SK-N-SH (cell line): Measurements from ENCODE around the gene VPS18. TPM values are rescaled to one million over a fixed set of nuclear protein-coding genes. Genes with fewer than 3 reads are reported as not detected.

ENCODE experiments used
- CTCF ChIA-PET: fragments of 300-600, 350-600 bp; formaldehyde crosslinking; extraction: SDS; loops from one replicate; lab custom pipeline; 2021; lab: Yijun Ruan, JAX
- POLR2A ChIA-PET: fragments of 350-600 bp; sonication (Branson Sonifier 250); formaldehyde crosslinking; extraction: SDS; loops from one replicate; lab custom pipeline; 2020; ENCODE audit warnings: antibody characterized with exemption, inconsistent platforms; lab: Yijun Ruan, JAX
- DNase-seq: peaks from one replicate; pipeline ENCODE4 v3.0.0; 2012
- H2AFZ ChIP-seq: fragments of 200-600 bp; sonication (generic); 2 replicates; pipeline ENCODE4 v1.8.1; 2016; ENCODE audit warnings: antibody characterized with exemption, mild to moderate bottlenecking, low read depth
- H3F3A ChIP-seq: fragments of 200-600 bp; sonication (generic); replicated peaks from 2 replicates; pipeline ENCODE3; 2016; ENCODE audit warnings: antibody characterized with exemption, mild to moderate bottlenecking; ENCODE audit not compliant: insufficient read depth
- H3K27ac ChIP-seq, 2 experiments: fragments of 200-500 bp in 1 of 2; fragments of 200-600 bp in 1 of 2; sonication (Bioruptor generic) in 1 of 2; sonication (generic), shearing (Covaris generic) in 1 of 2; 2 replicates each; pipeline versions ENCODE4 v1.5.1 to v1.6.1; 2014 to 2016; ENCODE audit warnings: low read depth in 2 of 2, inconsistent platforms in 1 of 2, low read length in 1 of 2, mild to moderate bottlenecking in 1 of 2, mixed read lengths in 1 of 2
- H3K27me3 ChIP-seq: fragments of 200-600 bp; sonication (generic), shearing (Covaris generic); 2 replicates; pipeline ENCODE4 v1.6.1; 2016; ENCODE audit warnings: mixed run types; ENCODE audit not compliant: insufficient read depth
- H3K36me3 ChIP-seq, 2 experiments: fragments of 200-500 bp in 1 of 2; fragments of 200-600 bp in 1 of 2; sonication (Bioruptor generic) in 1 of 2; sonication (generic) in 1 of 2; replicated peaks in 1 of 2; 2 replicates each; pipeline versions ENCODE3 to v1.5.1; 2014 to 2016; ENCODE audit warnings: low read length in 1 of 2, mild to moderate bottlenecking in 1 of 2; ENCODE audit not compliant: insufficient read depth in 2 of 2, control insufficient read depth in 1 of 2
- H3K4me1 ChIP-seq, 2 experiments: fragments of 200-500 bp in 1 of 2; fragments of 200-600 bp in 1 of 2; sonication (Bioruptor generic) in 1 of 2; sonication (generic), shearing (Covaris generic) in 1 of 2; 2 replicates each; pipeline versions ENCODE4 v1.5.1 to v1.6.1; 2014 to 2016; ENCODE audit warnings: low read depth in 1 of 2, low read length in 1 of 2, mixed run types in 1 of 2; ENCODE audit not compliant: insufficient read depth in 2 of 2, control insufficient read depth in 1 of 2
- H3K4me2 ChIP-seq: fragments of 200-600 bp; sonication (generic), shearing (Covaris generic); 2 replicates; pipeline ENCODE4 v1.6.1; 2017; ENCODE audit warnings: mixed run types
- H3K4me3 ChIP-seq, 2 experiments: fragments of 200-500 bp in 1 of 2; fragments of 200-600 bp in 1 of 2; sonication (Bioruptor generic) in 1 of 2; sonication (generic), shearing (Covaris generic) in 1 of 2; 2 replicates each; pipeline versions ENCODE4 v1.5.1 to v1.8.1; 2014 to 2016; ENCODE audit warnings: low read depth in 2 of 2, inconsistent platforms in 1 of 2, low read length in 1 of 2, mild to moderate bottlenecking in 1 of 2, mixed read lengths in 1 of 2, moderate library complexity in 1 of 2
- H3K79me2 ChIP-seq: fragments of 200-600 bp; sonication (generic); 2 replicates; pipeline ENCODE4 v1.8.1; 2017; ENCODE audit warnings: mild to moderate bottlenecking; ENCODE audit not compliant: insufficient read depth
- H3K9ac ChIP-seq: fragments of 200-600 bp; sonication (generic); 2 replicates; pipeline ENCODE4 v1.6.1; 2017; ENCODE audit warnings: mixed run types
- H3K9me2 ChIP-seq: fragments of 200-600 bp; sonication (generic); 2 replicates; pipeline ENCODE4 v1.6.1; 2017; ENCODE audit warnings: mixed run types
- H3K9me3 ChIP-seq: fragments of 200-600 bp; sonication (generic); 2 replicates; pipeline ENCODE4 v1.6.1; 2017; ENCODE audit warnings: mixed run types, mild to moderate bottlenecking, moderate library complexity
- H4K20me1 ChIP-seq: fragments of 200-600 bp; sonication (generic); 2 replicates; pipeline ENCODE4 v1.6.1; 2017; ENCODE audit warnings: mild to moderate bottlenecking, mixed run types; ENCODE audit not compliant: insufficient read depth
- CHD2 ChIP-seq: fragments of 150-350 bp; IDR thresholded peaks from 2 replicates; pipeline ENCODE4 v1.6.1; 2018; ENCODE audit warnings: low read length; ENCODE audit not compliant: partially characterized antibody
- EP300 ChIP-seq, 2 experiments: IDR thresholded peaks; 2 replicates each; pipeline versions ENCODE4 v1.4.0 to v1.6.1; 2012; ENCODE audit warnings: borderline replicate concordance in 1 of 2, low read depth in 1 of 2, low read length in 1 of 2
- FOSL2 ChIP-seq: IDR thresholded peaks from 2 replicates; pipeline ENCODE4 v1.4.0; 2012; ENCODE audit warnings: low read depth, mild to moderate bottlenecking, moderate library complexity, borderline replicate concordance
- FOXJ3 ChIP-seq: sonication (generic); formaldehyde crosslinking; IDR thresholded peaks from 2 replicates; pipeline ENCODE4 v1.5.1; 2020; ENCODE audit warnings: mild to moderate bottlenecking, missing genetic modification reagents
- FOXM1 ChIP-seq: IDR thresholded peaks from 2 replicates; pipeline ENCODE4 v1.4.0; 2012; ENCODE audit warnings: low read depth, mild to moderate bottlenecking
- GATA2 ChIP-seq: sonication (generic); formaldehyde crosslinking; IDR thresholded peaks from 2 replicates; pipeline ENCODE4 v1.5.0; 2020; ENCODE audit warnings: mild to moderate bottlenecking, missing genetic modification reagents
- IRF3 ChIP-seq: fragments of 150-350 bp; IDR thresholded peaks from 2 replicates; pipeline ENCODE4 v1.6.1; 2016; ENCODE audit warnings: mild to moderate bottlenecking, low read depth, low read length
- JUND ChIP-seq: IDR thresholded peaks from 2 replicates; pipeline ENCODE4 v1.4.0; 2012
- MAX ChIP-seq: IDR thresholded peaks from 2 replicates; pipeline ENCODE4 v1.4.0; 2012; ENCODE audit warnings: low read depth
- MEF2A ChIP-seq: IDR thresholded peaks from 2 replicates; pipeline ENCODE4 v1.4.0; 2012; ENCODE audit warnings: low read depth, borderline replicate concordance
- MXI1 ChIP-seq: IDR thresholded peaks from 2 replicates; pipeline ENCODE4 v1.6.1; 2012; ENCODE audit warnings: mild to moderate bottlenecking, low read depth, low read length, improper control_type of control experiment
- NRF1 ChIP-seq: IDR thresholded peaks from 2 replicates; pipeline ENCODE4 v1.6.1; 2012; ENCODE audit warnings: low read depth, mild to moderate bottlenecking, low read length
- RCOR1 ChIP-seq: fragments of 150-350 bp; IDR thresholded peaks from 2 replicates; pipeline ENCODE4 v1.6.1; 2017; ENCODE audit warnings: antibody characterized with exemption, low read length
- RFX5 ChIP-seq: IDR thresholded peaks from 2 replicates; pipeline ENCODE4 v1.6.1; 2012; ENCODE audit warnings: mild to moderate bottlenecking, improper control_type of control experiment, low read length
- RXRA ChIP-seq: IDR thresholded peaks from 2 replicates; pipeline ENCODE4 v1.4.0; 2012; ENCODE audit warnings: low read depth, mild to moderate bottlenecking, borderline replicate concordance
- USF2 ChIP-seq: fragments of 150-350 bp; IDR thresholded peaks from 2 replicates; pipeline ENCODE4 v1.6.1; 2017; ENCODE audit warnings: antibody characterized with exemption, low read length, low read depth, borderline replicate concordance
- YY1 ChIP-seq: IDR thresholded peaks from 2 replicates; pipeline ENCODE4 v1.4.0; 2012; ENCODE audit warnings: low read depth, mild to moderate bottlenecking
- WGBS: methylation state at CpG from one replicate; pipeline ENCODE4 v1.1.6; 2017; ENCODE audit warnings: low lambda C conversion rate; 5-methylcytosine and 5-hydroxymethylcytosine counted together
- polyA plus RNA-seq, 3 experiments: library from polyadenylated mRNA; depleted of rRNA; stranded (reverse); fragments of >200 nt; gene quantifications; 2 replicates each; pipeline ENCODE4 v1.2.3, GENCODE V29; 2012
- TF ChIP-seq, protein P1 (sequence below): IDR thresholded peaks from 2 replicates; pipeline ENCODE4 v1.4.0; 2012; ENCODE audit warnings: low read depth, borderline replicate concordance

Gene VPS18
- polyA plus RNA-seq, 1 of the 3 experiments (the other 2 are of a cell fraction): 14.1 TPM

GRCh38 chr15:40886586-40886985 is 7.7 kb upstream of the VPS18 start:
- no peak overlapping the region for H3K4me2 ChIP-seq
- H2AFZ ChIP-seq: no peak overlapping the region
- H3K9me2 ChIP-seq: no peaks in the 10 kb centered on the region
- H3K27me3 ChIP-seq: no peaks in the 10 kb centered on the region
- no peaks in the 10 kb centered on the region for H4K20me1 ChIP-seq
- no peak overlapping the region for H3K27ac ChIP-seq
- CTCF ChIA-PET: interaction anchor here (1.4 to 3.7 kb wide), 4 partner anchors 8 to 17 kb away, joined by 4 to 15 read pairs (median 10); partner anchors contain the start of genes RHOV and VPS18
- H3K4me3 ChIP-seq: no peak overlapping the region
- TF ChIP-seq EP300 (IDR thresholded peaks at IDR 0.05; ENCODE audit: borderline replicate concordance in 1 of 2, low read depth in 1 of 2, low read length in 1 of 2) (no peak), MAX (no peak), RCOR1 (no peak), MEF2A (no peak), FOXM1 (no peak), RXRA (no peak), YY1 (no peak), FOXJ3 (CRISPR knock-in tag) (no peak), MXI1 (no peak), USF2 (no peak), JUND (no peak)
- no peaks in the 10 kb centered on the region for H3K79me2 ChIP-seq
- H3K9ac ChIP-seq: no peak overlapping the region
- H3K36me3 ChIP-seq: no peaks in the 10 kb centered on the region
- no peaks in the 10 kb centered on the region for H3K4me1 ChIP-seq
- POLR2A ChIA-PET: no interaction called here
- no peak for DNase-seq
- 64% methylated on average over 1 of the region's 1 CpG for WGBS
- H3K9me3 ChIP-seq: no peaks in the 10 kb centered on the region
- H3F3A ChIP-seq: peaks cover under 1% of the 10 kb centered on the region

DNA sequence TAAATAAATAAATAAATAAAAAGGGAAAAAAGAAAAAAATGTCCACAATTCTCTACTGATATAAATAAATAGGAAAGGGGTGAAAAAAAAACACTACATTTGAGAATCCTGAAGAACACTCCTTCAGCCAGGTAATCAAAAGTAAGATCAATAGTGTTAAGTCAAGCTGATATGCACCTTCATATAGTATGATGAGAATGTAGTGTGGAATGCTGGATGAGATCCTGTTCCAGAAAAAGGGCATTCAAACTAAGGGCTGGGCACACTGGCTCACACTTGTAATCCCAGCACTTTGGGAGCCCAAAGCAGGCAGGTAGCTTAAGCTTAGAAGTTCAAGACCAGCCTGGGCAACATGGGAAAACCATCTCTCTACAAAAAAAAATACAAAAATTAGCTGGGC is 5.1 kb upstream of the VPS18 start:
- Histone ChIP-seq H3K36me3 (no peaks in the 10 kb centered on the region), H3K27me3 (no peaks in the 10 kb centered on the region), H3K9me2 (no peaks in the 10 kb centered on the region)
- CTCF ChIA-PET: interaction anchor here (0.7 to 1.7 kb wide), 3 partner anchors 15 to 46 kb away, joined by 3 to 5 read pairs (median 3); no protein-coding TSS in a partner anchor
- TF ChIP-seq FOXM1 (no peak), USF2 (no peak), IRF3 (no peak), JUND (no peak), GATA2 (no peak), FOSL2 (no peak), CHD2 (no peak), NRF1 (no peak), RFX5 (no peak)
- TF ChIP-seq, protein P1, sequence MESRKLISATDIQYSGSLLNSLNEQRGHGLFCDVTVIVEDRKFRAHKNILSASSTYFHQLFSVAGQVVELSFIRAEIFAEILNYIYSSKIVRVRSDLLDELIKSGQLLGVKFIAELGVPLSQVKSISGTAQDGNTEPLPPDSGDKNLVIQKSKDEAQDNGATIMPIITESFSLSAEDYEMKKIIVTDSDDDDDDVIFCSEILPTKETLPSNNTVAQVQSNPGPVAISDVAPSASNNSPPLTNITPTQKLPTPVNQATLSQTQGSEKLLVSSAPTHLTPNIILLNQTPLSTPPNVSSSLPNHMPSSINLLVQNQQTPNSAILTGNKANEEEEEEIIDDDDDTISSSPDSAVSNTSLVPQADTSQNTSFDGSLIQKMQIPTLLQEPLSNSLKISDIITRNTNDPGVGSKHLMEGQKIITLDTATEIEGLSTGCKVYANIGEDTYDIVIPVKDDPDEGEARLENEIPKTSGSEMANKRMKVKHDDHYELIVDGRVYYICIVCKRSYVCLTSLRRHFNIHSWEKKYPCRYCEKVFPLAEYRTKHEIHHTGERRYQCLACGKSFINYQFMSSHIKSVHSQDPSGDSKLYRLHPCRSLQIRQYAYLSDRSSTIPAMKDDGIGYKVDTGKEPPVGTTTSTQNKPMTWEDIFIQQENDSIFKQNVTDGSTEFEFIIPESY: no peak
- TF ChIP-seq, all 33 proteins: peak for 0
- Histone ChIP-seq H3K4me3 (no peak overlapping the region), H3K4me2 (no peak overlapping the region), H4K20me1 (no peaks in the 10 kb centered on the region), H3K9ac (no peak overlapping the region), H3K4me1 (peaks cover 0 to 5% of the 10 kb centered on the region in 2 experiments; a peak in 1 of 4 replicates), H3K27ac (no peak overlapping the region), H3K79me2 (no peaks in the 10 kb centered on the region), H2AFZ (no peak overlapping the region), H3F3A (peaks cover 4% of the 10 kb centered on the region), H3K9me3 (no peaks in the 10 kb centered on the region)
- POLR2A ChIA-PET: interaction anchor here (0.8 kb wide), 1 partner anchor 33 kb away, joined by 3 read pairs; no protein-coding TSS in a partner anchor
- no peak for DNase-seq
